Lower leg skin (tissue), 3 donors: Measurements from ENCODE around the gene POMC.

Experiments used
- POLR2A ChIP-seq, 2 donors: fragments of 450-650 bp; IDR thresholded peaks; one replicate each; pipeline ENCODE4 v1.6.1; 2016 to 2017; ENCODE audit warnings: antibody characterized with exemption in 2 of 2, mild to moderate bottlenecking in 1 of 2, moderate library complexity in 1 of 2
- TF ChIP-seq, protein P1 (sequence below), 3 donors: fragments of 450-650 bp; IDR thresholded peaks; one replicate each; pipeline ENCODE4 v1.5.1; 2016; ENCODE audit warnings: antibody characterized with exemption in 3 of 3, mild to moderate bottlenecking in 3 of 3, moderate library complexity in 2 of 3

DNA sequence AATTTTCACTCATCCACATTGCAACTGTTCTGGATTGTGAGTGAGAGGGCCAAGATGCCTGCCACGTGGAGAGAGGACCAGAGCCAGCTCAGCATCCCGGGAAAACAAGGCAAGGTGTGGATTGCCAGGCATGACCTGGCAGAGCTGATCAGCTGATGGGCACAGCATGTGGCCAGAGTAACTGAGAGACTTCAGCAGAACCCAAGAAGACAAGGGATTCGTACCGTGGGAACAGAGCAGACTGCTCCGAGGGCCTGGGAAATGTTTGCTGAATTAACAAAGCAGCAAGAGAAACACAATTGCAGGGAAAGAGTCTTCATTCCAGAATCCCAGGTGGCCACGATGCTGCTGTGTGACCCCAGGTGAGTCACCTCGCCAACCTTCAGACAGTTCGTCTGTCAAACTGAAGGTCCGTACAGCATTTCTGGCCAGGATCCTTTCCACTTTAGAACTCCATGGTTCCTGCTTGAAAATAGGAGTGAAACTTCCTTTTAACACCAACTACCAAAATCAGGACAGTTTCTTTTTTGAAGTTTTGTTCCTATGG lies 26.3 kb upstream of the POMC start:
- TF ChIP-seq, protein P1, sequence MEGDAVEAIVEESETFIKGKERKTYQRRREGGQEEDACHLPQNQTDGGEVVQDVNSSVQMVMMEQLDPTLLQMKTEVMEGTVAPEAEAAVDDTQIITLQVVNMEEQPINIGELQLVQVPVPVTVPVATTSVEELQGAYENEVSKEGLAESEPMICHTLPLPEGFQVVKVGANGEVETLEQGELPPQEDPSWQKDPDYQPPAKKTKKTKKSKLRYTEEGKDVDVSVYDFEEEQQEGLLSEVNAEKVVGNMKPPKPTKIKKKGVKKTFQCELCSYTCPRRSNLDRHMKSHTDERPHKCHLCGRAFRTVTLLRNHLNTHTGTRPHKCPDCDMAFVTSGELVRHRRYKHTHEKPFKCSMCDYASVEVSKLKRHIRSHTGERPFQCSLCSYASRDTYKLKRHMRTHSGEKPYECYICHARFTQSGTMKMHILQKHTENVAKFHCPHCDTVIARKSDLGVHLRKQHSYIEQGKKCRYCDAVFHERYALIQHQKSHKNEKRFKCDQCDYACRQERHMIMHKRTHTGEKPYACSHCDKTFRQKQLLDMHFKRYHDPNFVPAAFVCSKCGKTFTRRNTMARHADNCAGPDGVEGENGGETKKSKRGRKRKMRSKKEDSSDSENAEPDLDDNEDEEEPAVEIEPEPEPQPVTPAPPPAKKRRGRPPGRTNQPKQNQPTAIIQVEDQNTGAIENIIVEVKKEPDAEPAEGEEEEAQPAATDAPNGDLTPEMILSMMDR (IDR thresholded peaks at IDR 0.05), result no peak
- TF ChIP-seq POLR2A (IDR thresholded peaks at IDR 0.05), result no peak
